ENCODE results near the gene CORT.
"Not testable (repeated sequence)": the region's sequence is repeated elsewhere in the genome, so short reads cannot be mapped to it uniquely, and the experiment has no call there.

CORT gene

DNA sequence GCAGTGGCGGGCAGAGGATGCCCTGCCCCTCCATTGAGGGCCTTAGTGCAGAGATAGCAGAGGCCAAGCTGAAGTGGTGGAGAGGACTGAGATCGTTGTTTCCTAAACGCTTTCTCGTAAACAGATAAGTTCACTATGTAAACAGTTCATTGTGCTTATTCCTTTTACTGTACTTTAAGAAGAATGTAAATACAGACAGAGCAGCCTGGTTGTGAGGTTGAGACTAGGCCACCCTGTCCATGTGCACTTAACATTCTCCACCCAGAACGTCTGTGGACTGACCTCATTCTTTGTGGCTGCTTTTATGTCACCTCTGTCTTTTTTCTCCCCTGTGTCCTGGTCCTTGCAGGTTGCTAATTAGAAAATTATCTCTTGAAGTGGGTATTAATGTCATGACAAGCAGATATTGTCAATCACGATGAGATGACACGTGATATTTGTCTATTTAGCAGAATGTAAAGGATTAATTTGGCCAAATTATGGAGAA, 11.1 kb upstream of the CORT start:
- DNase-seq (ENCODE audit: low read depth), result no peak

- no peak for DNase-seq (ENCODE audit: low read depth)
These were observed 9.5 kb upstream of the CORT start for GRCh38 chr1:10440305-10440704.

GRCh38 chr1:10440794-10441193, 9.0 kb upstream of the CORT start:
- DNase-seq (ENCODE audit: low read depth), result no peak

DNA sequence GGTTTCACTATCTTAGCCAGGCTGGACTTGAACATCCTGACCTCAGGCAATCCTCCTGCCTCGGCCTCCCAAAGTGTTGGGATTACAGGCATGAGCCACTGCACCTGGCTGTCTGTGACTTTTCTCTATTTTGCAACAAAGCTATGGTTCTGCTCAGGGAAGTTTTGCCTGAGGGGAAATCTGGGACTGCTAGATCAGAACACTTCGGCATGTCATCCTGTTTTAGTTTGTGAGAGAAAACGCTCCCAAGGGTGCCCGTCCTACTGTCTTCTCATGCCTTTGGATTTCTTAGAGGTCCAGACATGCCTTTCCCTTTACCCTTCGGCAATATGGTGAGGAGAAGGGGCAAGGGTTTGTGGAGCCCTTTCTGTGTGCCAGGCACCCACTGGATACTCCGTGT, 5.6 kb upstream of the CORT start:
- DNase-seq (ENCODE audit: low read depth), result no peak

DNA sequence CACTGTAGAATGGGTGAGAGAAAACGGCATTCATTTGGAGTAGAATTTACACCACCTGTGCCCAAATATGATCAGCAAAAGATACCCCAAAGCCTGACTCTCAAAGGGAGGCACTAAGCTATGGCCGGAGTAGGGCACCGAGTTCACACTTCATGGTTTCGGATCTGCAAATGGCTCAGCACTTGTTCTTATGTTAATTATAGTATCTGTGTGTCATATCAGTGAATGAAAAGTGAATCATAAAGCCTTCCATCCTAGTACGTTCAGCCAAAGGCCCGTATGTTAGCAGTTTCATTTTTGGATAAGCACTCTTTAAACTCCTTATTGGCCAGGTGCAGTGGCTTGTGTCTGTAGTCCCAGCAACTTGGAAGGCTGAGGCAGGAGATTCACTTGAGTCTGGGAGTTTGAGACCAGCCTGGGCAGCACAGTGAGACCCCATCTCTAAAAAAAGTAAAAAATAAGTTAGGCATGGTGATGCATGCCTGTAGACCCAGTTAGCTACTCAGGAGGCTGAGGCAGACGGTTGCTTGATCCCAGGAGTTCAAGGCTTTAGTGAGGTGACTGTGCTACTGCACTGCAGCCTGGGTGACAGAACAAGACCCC, 4.9 kb upstream of the CORT start:
- DNase-seq (ENCODE audit: low read depth), result no peak

DNA sequence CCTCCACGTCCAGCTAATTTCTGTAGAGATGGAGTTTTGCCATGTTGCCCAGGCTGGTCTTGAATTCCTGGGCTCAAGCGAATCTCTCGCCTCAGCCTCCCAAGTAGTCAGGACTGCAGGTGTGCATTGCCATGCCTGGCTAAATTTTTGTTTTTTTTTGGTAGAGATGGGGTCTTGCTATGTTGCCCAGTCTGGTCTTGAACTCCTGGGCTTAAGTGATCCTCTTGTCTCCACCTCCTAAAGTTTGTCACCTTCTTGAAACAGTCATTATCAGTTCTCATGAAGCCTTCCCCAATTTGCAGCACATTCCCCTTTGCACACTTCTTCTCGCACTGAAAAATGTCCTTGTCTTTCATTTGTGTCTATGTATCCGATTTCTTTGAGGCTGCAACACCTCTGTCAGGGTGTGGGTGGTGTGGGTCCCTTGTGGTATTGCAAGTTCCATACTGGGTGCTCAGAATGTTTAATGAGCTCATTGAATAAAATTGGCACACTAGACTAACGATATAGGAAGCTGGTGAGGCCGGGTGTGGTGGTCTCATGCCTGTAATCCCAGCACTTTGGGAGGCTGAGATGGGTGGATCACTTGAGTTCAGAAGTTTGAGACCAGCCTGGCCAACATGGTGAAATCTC, 2.9 kb upstream of the CORT start:
- DNase-seq (ENCODE audit: low read depth), result no peak

DNA sequence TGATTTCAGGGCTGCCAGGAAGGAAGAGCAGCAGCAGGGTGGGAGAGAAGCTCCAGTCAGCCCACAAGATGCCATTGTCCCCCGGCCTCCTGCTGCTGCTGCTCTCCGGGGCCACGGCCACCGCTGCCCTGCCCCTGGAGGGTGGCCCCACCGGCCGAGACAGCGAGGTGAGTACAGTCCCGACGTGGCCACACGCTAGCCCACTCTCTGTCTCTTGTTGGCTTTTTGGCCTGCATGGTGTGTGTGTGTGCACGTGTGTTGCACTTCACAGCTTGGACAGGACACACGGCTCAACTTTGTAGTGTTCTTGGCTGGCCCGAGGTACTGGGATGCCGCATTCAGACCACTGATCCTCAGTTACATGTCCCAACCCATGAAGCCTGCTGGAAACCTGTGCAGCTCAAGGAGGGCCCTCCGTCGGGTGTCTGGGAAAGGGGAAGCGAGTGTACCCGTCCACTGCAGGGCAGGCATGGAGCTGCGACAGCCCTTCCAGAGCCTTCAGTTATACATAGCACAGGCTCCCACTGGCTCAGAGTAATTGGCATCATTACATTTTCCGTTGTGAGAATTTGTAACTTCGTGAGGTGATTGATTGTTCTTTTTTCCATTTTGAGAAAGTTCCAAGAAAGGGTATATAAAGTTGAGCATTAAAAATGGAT, 454 bp downstream of the CORT start:
- no peak for DNase-seq (ENCODE audit: low read depth)

GRCh38 chr1:10450836-10451235, 1.0 kb downstream of the CORT start:
- no peak for DNase-seq (ENCODE audit: low read depth)

GRCh38 chr1:10451287-10451686, 1.5 kb downstream of the CORT start:
- no peak for DNase-seq (ENCODE audit: low read depth)

- DNase-seq (ENCODE audit: low read depth), result no peak
These were observed 6.2 kb downstream of the CORT start for GRCh38 chr1:10456048-10456447.

- no peak for DNase-seq (ENCODE audit: low read depth)
These were observed 6.8 kb downstream of the CORT start for GRCh38 chr1:10456661-10457060.

DNA sequence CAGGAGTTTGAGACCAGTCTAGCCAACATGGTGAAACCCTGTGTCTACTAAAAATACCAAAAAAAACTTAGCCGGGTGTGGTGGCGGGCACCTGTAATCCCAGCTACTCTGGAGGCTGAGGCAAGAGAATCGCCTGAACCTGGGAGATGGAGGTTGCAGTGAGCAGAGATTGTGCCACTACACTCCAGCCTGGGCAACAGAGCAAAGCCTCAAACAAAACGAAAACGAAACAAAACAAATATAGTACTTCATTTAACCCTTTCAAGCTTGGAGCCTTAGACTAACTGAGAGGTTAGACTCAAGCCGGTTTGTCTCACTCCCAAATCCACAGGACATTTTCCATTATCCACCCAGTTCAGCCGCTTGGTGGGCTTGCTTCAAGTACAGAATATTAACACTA, 7.6 kb downstream of the CORT start:
- DNase-seq (ENCODE audit: low read depth), result not testable (repeated sequence)

GRCh38 chr1:10457875-10458274, 8.0 kb downstream of the CORT start:
- no peak for DNase-seq (ENCODE audit: low read depth)

DNA sequence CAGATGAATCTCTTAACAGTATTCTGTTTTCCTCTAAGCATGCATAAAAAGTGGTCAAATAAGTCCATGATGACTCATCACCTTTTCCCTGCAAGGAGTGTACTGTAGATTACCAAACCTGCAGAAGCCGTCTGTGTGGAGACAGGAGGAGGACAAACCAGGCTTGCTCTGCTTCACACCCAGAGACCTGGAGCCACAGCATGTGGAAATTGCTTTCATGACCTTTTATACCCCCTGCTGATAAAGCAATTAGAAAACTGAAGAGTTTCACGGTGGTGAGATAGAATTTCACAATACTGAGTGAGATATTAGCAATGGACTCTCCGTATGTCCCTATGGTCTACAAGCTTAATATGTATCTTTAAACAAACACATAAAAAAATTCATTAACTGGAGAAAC, 9.4 kb downstream of the CORT start:
- DNase-seq (ENCODE audit: low read depth), result no peak

DNA sequence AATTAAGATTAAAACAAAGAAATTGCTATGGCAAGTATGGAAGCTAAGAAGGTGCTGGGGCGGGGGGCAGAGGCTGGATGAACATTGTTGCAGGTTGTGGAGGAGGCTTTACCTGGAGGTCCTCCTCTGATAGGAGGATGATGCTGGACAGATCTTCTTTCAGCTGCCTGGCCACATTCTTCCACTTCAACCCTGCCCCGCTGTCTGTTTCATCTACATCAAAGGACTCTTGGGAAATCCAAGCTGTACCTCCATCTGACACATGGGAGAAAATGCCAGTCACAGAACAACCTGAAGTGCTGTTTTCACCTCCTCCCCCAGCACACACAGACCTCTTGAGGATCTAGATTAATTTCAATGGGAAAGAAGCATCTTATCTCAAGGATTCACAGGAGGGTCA, 17.2 kb downstream of the CORT start:
- DNase-seq (ENCODE audit: low read depth), result no peak

DNA sequence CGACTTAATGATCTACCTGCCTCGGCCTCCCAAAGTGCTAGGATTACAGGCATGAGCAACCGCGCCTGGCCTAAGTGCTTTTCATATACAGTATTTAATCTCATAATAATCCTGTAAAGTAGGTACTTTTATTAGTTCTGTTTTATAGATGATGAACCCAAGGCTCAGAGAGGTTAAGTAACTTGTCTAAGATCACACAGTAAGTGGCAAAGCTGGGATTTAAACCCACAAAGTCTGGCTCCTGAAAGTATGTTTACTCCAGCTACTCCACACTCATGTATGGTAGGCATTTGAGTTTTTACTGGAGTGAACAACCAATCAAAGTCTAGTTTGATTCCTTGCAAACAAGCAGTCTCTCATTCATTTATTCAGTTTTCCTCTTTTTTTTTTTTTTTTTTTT, 20.2 kb downstream of the CORT start:
- DNase-seq (ENCODE audit: low read depth), result no peak

- DNase-seq (ENCODE audit: low read depth), result no peak
These were observed 21.8 kb downstream of the CORT start for GRCh38 chr1:10471411-10472219.

GRCh38 chr1:10472220-10473144, 22.7 kb downstream of the CORT start, which contains the start of gene DFFA:
TSS of gene DFFA (minus strand) at chr1:10472529. CDS start at chr1:10472458, 71 bp downstream.
- DNase-seq (ENCODE audit: low read depth), result peak; percentile 87

- DNase-seq (ENCODE audit: low read depth), result no peak
These were observed 23.4 kb downstream of the CORT start for GRCh38 chr1:10473145-10473765.

- not testable (repeated sequence) for DNase-seq (ENCODE audit: low read depth)
These were observed 24.4 kb downstream of the CORT start for GRCh38 chr1:10474309-10474612.
